HS-27A (cell line): ENCODE data around the gene KCNIP1.

Experiments used
- DNase-seq: peaks from one replicate; pipeline ENCODE4 v3.0.0-alpha.2; 2012; ENCODE audit warnings: low read depth, missing footprints

Gene KCNIP1

DNA sequence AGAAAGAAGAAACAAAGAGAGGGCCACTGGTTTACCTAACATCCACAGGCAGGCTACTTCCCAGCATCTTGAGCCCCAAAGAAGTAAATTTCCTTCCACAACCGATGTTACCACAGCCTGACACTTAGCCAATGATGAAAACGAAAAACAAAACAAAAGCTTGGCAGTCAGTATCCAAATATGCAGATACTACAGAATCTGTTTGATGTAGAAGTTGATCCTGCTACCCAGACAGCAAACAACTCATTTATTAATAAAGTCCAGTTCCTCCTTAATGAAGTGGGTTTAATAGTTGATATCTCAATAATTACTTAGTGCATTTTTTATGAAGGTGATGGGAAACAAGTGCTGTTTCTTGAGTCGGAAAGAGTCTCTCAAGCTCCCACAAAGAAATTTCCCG is 212.6 kb downstream of the KCNIP1 start:
- no peak for DNase-seq

DNA sequence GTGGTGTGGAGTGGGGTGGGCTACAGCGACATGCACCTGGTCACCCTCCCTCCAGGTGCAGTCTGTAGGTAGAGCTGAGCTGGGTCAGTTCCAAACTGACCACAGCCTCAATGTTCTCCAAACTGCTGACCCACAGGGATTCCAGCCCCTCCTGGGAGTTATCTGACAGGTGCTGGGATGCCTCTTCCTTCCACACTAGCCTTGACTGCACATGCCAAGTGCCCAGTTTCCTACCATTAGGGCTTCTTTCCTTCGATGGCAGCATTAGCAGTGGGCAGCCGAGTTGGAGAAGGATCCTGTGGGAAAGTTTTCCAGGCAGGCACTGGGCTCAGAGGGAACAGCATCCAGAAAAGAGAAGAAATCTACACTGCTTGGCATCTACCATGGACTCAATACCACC is 215.7 kb downstream of the KCNIP1 start:
- no peak for DNase-seq

DNA sequence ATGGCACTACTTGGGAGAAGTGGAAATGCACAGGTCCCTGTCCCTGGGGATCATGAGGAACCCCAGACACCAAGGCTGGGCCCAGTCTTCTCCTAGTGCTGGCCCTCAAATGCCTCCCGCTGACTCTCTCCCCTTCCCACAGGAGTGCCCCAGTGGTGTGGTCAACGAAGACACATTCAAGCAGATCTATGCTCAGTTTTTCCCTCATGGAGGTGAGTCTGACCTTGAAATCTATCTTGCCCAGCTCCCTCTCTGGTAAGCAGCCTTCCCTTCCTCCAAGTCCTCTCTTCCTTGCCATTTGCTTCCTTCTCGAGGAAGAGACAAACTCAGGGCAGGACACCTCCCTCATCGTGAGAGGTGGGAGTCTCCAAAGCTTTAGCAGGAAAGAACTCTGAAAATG is 216.4 kb downstream of the KCNIP1 start:
- DNase-seq = no peak

DNA sequence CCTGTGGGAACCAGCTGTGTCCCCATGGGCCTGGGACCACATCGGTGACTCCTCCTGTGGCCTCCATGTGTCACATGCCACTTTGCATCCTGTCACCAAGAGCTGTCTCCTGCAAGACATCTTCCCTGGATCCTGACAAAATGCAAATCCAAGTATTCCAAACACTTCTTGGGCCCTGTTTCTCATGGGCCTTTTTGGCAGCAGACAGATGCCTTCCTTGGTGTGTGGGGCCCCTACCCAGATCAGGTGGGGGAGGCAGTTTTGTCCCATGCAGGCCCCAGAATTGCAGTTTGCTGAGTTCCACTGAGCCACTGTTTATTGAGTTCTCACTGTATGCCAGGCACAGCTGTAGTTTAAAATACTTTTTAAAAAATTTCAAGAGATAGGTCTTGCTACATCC is 217.2 kb downstream of the KCNIP1 start:
- DNase-seq = no peak

DNA sequence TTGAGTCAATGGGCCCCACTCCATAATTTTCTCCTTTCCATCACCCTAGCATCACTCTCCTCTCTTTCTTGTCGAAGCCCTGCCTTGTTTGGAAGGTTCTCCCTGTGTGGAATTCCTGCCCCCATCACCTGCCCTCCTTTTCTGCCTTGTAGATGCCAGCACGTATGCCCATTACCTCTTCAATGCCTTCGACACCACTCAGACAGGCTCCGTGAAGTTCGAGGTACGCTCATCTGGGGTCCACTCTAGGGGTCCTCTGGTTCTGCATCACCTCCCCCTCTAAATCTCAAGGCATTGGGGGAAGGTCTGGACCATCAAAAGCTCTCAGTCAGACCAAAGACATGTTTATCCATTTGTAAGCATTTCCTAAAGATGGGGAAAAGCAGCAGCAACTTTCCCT is 217.9 kb downstream of the KCNIP1 start:
- no peak for DNase-seq

DNA sequence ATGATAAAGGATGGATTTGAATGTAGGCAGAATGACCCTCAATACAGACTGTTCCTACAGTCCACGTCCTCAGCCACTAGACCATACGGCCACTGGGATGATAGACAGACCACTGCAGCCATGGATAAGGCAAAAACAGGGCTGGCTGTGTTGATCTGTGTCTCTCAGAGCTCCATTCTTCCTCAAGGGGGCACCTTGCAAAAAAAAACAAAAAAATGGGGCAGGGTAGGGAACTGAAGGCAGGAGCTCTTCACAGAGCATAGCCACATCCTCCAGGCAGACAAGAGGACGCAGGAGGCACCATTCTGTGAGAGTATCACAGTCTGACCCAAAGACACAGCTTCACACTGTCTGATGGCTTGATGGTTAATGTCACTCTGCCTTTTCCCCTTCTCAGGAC is 218.5 kb downstream of the KCNIP1 start:
- no peak for DNase-seq

DNA sequence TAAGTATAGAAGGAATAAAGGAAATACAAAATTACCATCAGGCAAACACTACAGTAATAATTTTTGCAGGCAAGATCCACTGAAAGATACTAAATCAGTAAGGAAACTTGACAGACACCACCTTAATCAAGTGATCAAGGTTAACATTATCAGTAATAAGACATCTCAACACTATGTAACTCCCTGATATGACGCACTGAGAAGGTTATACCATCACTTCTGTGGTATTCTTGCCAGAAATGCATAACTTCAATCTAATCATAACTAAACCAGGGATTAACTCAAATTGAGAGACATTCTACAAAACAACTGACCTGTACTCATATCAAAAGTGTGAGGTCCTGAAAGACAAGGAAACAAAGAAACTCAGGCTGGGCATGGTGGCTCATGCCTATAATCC is 227.2 kb downstream of the KCNIP1 start:
- DNase-seq = no peak

DNA sequence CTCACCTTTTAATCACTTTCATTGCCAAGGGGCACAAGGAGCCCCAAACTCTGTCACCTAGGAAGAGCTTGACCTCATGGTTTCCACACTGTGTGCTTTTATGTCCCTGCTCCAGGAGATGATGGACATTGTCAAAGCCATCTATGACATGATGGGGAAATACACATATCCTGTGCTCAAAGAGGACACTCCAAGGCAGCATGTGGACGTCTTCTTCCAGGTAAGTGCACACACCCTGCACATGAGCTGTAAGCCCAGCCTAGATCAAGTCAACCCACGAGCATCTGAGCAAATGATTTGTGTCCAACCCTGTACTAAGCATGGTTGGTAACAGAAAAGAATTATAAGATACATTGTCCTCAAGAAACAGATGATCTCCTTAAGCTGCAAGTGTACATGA is 228.9 kb downstream of the KCNIP1 start:
- DNase-seq = no peak

DNA sequence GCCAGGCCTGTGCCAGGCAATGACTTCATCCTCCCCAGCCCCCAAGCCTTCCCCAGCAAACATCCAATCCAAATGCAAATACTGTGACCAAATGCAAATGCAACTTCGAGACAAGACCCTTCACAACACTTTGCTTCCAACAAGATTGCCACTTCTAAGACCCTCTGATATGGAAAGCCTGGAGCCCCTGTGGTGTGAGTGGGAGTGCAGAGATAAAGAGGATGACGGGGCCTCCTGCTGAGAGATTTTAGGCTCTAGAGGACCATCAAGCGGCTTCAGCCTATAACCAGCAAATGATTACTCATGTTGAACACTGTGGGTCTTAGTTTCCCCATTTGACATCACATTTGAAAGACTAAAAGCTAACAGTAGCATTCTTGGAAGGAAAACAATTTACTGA is 233.1 kb downstream of the KCNIP1 start:
- no peak for DNase-seq

DNA sequence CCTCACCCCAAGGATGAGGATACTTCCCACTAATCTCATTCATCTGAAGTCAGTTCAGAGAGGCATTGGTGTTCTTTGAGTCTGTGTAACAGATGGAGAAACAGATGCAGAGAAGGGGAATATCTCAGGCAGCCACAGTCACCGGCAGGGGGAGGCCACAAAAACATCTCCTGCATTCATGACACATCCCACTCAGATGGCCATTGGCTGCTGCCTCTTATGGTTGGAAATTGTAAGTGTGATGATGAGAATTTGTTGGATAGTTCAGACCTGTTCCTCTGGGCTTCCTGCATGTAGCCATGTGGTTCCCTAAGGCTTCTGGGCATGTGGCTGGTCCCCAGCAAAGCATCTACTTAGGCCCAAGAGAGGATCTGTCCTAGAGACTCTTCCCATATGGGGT is 233.8 kb downstream of the KCNIP1 start:
- no peak for DNase-seq

DNA sequence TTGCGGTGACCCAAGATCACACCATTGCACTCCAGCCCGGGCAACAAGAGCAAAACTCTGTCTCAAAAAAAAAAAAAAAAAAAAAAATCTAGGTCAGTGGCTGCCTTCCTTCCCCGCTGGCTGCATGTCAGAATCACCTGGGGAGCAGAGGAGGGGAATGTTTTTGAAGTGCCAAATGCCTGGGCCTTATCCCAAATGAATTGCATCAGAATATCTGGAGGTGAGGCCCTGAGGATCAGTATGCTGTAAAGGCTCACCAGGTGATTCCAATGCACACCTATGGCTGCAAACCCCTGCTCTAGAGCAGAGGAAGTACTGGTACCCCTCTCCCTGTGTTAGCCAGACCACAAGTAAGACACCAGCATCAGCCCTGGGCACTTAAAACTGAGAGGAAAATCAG is 235.0 kb downstream of the KCNIP1 start:
- no peak for DNase-seq

DNA sequence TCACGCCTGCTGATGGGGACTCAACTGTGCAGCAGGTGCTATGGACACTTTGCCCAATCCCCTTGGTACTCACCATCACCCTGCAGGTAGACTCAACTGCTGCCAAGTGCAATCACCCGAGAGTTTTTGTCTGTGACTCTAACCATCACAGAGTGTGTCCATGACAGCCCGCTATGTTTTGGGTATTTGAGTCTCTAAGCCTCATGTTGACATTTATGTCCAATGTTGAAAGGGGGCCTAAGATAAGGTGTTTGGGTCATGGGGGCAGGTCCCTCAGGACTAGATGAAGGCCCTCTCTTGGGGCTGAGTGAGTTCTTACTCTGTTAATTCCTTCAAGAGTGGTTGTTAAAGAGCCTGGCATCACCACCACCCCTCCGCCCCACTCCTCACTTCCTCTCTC is 235.6 kb downstream of the KCNIP1 start:
- no peak for DNase-seq

DNA sequence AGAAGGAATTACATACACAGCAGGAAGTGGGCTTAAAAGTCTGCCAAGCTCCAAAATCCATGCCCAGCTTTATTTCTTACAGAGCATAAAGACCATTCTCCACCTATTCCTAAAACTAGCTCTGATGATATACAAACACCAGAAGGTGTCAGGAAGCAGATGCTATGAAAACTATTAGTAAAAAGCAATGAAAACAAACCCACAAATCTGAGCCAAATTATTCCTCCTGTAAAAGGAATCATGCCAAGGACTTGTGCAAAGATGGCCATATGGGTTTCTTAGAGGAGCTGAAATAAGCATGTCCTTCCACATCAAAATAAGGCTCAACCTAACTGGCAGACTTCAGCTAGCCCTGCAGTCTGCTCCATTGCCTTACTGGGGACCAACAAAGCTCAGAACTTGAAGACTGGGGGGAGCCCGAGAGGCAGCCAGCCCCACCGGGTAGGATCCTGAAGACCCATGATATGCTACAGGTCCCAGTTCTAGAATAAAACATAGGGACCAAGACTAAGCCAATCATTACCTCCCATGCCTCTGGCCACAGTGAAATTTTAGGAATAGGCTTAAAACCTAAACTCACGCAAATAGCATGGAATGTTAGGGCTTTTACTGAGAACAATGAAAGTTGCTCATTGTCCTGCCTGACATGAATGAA is 236.9 kb downstream of the KCNIP1 start:
- DNase-seq = no peak

DNA sequence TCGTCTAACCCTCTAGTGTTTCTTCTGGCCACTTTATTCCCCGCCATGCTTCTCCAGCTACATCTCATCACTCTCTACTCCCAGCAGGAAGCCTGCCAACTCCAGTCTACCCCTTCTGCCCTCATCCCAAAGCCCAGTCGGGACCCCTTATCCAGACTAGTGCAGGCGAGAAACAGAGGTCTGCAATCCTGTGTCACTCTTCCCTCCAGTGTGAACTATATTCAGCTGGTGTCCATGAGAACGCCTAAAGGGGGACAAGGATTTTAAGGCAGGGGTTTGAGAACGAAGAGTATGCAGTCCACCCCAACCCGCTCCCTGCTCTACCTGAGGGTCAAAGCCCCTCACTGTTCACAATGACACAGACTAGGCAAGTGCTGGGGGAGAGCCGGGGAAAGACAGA is 238.0 kb downstream of the KCNIP1 start:
- no peak for DNase-seq

DNA sequence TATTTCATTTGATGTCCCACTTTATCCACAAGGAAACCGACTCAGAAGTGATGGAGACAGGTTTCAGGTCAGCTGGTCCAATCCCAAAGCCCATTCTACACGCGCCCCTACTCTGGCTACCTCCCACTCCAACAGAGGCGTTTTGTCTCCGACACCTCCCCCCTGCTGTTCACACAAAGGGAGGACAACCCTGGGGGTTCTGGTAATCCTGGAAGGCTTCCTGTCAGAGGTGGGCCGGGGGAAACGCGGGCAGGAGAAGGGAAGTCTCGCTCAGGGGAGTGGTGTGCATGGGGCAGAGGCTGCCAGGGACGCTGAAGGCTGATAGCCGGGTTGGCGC is 240.0 kb downstream of the KCNIP1 start:
- DNase-seq = no peak

DNA sequence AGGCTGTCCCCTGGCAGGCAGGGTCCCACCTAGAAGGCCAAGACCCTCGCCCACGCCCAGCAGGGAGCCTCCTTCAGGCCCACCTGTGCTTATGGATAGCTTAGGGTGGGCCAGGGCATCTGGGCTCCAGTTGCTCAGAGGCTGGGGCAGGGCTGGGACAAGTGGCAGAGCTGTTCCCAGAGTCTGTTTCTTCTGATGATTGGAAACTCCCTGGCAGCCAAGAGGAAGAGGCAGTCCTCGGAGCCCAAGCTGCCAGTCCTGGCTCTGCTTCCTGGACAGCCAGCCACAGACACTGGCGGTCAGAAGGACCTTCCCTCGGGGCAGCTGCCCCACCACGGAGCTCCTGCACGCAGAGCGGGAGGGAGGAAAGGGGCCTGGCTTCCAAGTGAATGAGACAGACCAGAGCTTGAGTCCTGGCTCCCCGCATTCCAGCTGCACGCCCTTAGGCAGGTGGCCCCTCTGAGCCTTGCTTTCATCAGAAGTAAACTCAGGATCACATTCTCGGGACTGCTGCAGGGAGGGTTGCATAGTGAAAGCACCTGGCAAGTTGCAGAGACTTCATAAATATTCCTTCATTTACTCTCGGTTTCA is 241.8 kb downstream of the KCNIP1 start:
- DNase-seq = no peak

DNA sequence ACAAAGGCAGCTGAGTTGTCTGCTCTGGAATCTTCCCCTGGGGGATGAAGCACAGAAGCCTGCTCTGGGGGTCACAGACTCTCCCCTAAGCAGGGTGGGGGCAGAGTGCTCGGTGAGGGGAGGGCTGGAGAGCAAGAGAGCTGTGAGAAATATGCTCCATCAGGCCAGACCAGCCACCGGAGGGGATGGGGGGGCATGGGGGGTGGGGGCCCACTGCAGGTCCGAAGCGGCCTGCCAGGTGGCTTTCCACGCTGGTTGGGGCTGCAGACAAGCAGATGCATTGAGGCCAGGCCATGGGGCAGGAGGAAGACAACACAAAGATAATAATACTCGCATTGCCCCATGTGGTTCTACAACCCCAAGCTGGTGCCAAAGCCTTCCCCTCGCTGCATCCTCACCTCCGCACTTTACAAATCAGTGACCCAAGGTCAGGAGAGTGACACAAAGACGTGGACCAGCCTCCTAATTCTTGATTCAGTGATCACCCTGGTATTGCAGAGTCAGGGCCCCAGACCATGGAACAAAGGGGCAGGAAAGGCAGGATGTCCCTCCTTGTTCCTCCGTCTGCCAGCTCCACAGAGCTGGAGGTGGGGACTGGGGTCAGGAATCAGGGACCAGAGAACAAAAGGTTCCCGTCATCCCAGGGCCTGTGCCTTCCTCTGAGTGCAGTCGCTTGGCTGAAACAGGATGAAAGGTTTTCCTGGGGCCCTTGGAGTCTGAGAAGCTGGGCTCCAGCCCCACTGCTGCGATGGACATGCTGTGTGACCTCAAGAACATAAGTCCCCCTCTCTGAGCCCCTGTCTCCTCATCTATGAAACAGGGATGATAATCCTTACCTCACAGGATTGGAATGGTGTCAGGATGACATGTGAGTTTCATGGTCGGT is 242.5 kb downstream of the KCNIP1 start:
- DNase-seq = no peak

DNA sequence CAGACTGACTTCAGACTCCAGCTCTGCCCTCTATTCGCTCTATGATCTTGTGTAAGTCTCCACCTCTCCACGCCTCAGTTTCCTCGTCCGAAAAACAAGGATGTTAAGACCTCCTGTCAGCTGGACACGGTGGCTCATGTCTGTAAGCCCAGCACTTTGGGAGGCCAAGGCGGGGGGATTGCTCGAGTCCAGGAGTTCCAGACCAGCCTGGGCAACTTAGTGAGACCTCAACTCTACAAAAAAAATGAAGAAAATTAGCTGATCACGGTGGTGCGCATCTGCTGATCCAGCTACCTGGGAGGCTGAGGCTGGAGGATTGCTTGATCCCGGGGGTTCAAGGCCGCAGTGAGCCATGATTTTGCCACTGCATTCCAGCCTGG is 243.1 kb downstream of the KCNIP1 start:
- no peak for DNase-seq

DNA sequence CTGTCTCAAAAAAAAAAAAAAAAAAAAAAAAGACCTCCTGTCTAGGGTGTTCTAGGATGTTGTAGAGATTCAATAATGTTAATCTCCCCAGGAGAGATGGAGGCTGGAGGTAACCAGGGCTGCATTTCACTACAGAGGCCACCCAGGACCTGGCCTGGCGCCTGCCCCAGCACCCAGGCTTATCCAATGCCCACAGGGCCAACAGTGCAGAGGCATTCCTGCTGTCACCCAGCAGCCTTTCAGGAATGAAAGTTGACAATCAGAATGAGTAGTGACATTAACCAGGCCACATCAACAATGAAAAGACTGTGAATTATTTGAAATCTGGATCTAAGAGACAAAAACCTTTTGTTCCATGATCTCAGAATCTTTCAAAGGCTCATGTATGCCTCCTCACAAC is 243.5 kb downstream of the KCNIP1 start:
- no peak for DNase-seq

DNA sequence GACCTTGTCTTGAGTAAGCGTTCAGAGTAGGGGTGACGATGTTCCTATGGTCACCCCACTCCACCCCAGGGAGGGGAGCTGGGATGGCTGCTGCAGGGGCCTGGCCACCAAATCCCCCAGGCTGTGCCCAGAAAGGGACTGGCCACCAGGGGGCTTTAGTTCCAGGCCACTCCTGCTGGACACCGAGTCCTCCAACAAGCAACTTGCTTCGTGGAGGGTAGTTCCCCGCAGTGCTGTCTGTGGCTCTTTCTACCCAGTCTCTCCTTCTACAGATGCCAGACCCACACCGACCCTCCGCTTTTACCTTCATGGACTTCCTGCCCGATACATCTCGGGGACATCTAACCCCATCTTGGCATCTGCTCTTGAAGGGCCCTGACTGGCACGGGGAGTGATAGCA is 244.0 kb downstream of the KCNIP1 start:
- no peak for DNase-seq

DNA sequence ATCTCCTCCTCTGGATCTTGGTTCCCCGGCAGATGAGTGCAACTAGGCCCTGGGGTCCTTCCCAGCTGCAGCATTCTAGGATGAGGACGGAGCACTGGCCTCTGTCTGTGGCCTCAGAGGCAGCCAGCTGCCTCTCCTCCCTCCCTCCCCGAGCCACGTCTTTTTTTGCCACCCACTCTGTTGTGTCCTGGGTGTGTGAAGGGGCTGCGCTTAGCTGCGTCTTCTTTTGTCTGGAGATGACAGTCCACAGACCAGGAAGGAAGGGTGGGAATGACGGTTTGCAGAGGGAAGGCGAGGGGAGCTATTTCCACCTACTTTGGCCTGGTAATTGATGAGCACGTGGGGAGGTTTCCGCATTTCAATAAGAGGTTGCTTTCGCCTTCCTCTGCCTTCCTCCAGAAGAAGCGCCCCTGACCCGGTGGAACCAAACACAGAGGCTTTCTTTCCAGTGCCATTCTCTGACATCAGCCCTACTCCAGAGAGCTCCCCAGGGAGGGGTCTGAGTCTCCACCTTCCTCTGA is 245.2 kb downstream of the KCNIP1 start:
- DNase-seq = no peak

DNA sequence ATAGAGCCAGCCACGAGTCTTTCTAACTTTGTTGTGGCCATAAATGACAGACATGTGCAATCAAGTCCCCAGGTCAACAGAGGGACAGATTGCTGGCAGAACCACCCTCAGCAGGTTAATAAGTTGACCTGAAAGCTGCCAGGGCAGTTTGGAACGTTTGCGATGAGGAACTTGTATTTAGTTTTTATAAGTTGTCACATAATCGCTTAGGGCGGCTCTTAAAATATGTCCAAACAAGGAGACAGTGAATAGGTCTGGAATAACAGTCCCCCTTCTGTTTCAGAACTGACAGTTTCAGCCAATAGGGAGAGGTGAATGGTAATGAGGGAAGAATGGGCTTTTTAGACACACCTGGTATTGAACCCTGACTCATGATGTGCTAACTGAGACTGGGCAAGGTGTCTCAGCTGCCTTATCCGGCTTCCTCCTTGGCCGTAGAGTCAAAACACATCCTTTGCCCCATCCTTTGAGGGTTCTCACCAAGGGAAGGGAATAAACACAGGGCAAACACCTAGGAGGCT is 246.2 kb downstream of the KCNIP1 start:
- no peak for DNase-seq

DNA sequence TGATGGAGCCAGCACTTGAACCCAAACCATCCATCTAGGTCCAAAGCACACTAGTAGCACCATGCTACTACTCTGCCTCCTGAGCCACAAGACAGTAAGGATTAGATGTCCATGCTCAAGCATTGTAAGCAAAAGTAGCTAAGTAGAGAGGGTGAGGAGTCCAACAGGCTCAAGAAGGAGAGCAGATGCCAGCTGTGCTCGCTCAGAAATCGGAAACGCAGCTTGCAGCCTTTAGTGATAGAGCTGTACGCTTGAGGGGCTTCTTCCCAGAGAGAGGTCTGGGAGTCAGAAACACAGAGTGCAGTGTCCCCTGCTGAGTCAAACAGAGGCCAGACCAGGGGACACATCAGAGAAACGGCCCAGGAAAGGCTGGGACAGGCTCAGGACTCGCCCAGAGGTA is 247.0 kb downstream of the KCNIP1 start:
- no peak for DNase-seq
